Osteoblast (primary cell): Measurements from ENCODE around the gene HBG1. TPM values are rescaled to one million over a fixed set of nuclear protein-coding genes. Genes with fewer than 3 reads are reported as not detected.

Experiments used
- DNase-seq: peaks from one replicate; pipeline ENCODE4 v3.0.0; 2011; ENCODE audit warnings: low spot score, mixed read lengths; ENCODE audit not compliant: insufficient read length; ENCODE audit errors: missing footprints
- H2AFZ ChIP-seq: 2 replicates; pipeline ENCODE4 v1.6.0; 2011; ENCODE audit warnings: mild to moderate bottlenecking, low read length
- H3K27ac ChIP-seq: 2 replicates; pipeline ENCODE4 v1.5.1; 2011; ENCODE audit warnings: mild to moderate bottlenecking, low read depth, low read length, moderate library complexity
- H3K27me3 ChIP-seq: 2 replicates; pipeline ENCODE4 v1.6.0; 2012; ENCODE audit warnings: mild to moderate bottlenecking, control low read depth, inconsistent platforms, low read length, moderate library complexity; ENCODE audit not compliant: insufficient read depth
- H3K36me3 ChIP-seq: 2 replicates; pipeline ENCODE4 v1.5.1; 2011; ENCODE audit warnings: mild to moderate bottlenecking, low read length, control low read depth, moderate library complexity; ENCODE audit not compliant: insufficient read depth
- H3K4me1 ChIP-seq: 2 replicates; pipeline ENCODE4 v1.5.1; 2011; ENCODE audit warnings: mild to moderate bottlenecking, low read length, control low read depth, moderate library complexity; ENCODE audit not compliant: insufficient read depth
- H3K4me2 ChIP-seq: 2 replicates; pipeline ENCODE4 v1.6.0; 2011; ENCODE audit warnings: mild to moderate bottlenecking, low read length; ENCODE audit not compliant: insufficient read depth
- H3K4me3 ChIP-seq: fragments of 200-600 bp; sonication (generic); 3 replicates; pipeline ENCODE4 v1.5.1; 2012; ENCODE audit warnings: mild to moderate bottlenecking, low read length, inconsistent platforms; ENCODE audit not compliant: insufficient read depth
- H3K79me2 ChIP-seq: 2 replicates; pipeline ENCODE4 v1.6.0; 2012; ENCODE audit warnings: mild to moderate bottlenecking, low read length, control low read depth, inconsistent platforms; ENCODE audit not compliant: insufficient read depth
- H3K9me3 ChIP-seq: 2 replicates; pipeline ENCODE4 v1.5.1; 2011; ENCODE audit warnings: low read depth, low read length, control low read depth
- H4K20me1 ChIP-seq: 2 replicates; pipeline ENCODE4 v1.6.0; 2012; ENCODE audit warnings: mild to moderate bottlenecking, low read length, control low read depth; ENCODE audit not compliant: insufficient read depth
- total RNA-seq: library from RNA; depleted of rRNA; stranded (reverse); fragments of >200 nt; gene quantifications from 2 replicates; pipeline ENCODE4 v1.2.3, GENCODE V29; 2012
- TF ChIP-seq, protein P1 (sequence below): IDR thresholded peaks from 2 replicates; pipeline ENCODE4 v1.5.1; 2011; ENCODE audit warnings: mild to moderate bottlenecking, low read depth, low read length, moderate library complexity; ENCODE audit errors: extremely low read depth

The HBG1 gene
- total RNA-seq, 1 donor = not detected

DNA sequence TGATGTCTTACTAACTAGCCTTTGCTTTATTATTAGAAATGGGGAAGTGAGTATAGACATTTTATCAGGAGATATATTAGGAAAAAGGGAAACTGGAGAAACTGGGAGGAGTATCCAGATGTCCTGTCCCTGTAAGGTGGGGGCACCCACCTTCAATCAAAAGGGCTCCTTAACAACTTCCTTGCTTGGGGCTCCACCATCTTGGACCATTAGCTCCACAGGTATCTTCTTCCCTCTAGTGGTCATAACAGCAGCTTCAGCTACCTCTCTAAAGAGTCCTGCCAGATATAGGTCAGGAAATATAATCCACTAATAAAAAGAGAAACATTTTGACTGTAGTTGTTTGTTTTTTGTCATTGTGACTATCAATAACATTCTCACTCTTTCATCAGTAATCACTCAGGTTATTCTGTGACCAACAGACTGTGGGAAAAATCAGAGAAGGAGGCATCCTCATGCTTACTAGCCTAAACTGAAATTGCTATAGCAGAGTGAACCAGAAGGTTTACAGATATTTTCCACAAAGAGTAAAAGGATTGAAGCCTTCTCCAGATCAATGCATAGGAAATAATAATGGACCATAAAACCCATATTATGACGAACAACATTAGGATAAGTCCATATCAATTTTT lies 41.7 kb upstream of the HBG1 start:
- Histone ChIP-seq H3K27ac (no peak overlapping the region), H4K20me1 (no peaks in the 10 kb centered on the region), H3K36me3 (no peaks in the 10 kb centered on the region), H2AFZ (peak overlapping the region; percentile 47), H3K4me2 (no peak overlapping the region), H3K4me1 (peaks cover 13% of the 10 kb centered on the region), H3K27me3 (no peaks in the 10 kb centered on the region), H3K4me3 (no peak overlapping the region), H3K79me2 (no peaks in the 10 kb centered on the region), H3K9me3 (no peaks in the 10 kb centered on the region)
- TF ChIP-seq, protein P1, sequence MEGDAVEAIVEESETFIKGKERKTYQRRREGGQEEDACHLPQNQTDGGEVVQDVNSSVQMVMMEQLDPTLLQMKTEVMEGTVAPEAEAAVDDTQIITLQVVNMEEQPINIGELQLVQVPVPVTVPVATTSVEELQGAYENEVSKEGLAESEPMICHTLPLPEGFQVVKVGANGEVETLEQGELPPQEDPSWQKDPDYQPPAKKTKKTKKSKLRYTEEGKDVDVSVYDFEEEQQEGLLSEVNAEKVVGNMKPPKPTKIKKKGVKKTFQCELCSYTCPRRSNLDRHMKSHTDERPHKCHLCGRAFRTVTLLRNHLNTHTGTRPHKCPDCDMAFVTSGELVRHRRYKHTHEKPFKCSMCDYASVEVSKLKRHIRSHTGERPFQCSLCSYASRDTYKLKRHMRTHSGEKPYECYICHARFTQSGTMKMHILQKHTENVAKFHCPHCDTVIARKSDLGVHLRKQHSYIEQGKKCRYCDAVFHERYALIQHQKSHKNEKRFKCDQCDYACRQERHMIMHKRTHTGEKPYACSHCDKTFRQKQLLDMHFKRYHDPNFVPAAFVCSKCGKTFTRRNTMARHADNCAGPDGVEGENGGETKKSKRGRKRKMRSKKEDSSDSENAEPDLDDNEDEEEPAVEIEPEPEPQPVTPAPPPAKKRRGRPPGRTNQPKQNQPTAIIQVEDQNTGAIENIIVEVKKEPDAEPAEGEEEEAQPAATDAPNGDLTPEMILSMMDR = peak; percentile 66
- DNase-seq = peak; percentile 76

DNA sequence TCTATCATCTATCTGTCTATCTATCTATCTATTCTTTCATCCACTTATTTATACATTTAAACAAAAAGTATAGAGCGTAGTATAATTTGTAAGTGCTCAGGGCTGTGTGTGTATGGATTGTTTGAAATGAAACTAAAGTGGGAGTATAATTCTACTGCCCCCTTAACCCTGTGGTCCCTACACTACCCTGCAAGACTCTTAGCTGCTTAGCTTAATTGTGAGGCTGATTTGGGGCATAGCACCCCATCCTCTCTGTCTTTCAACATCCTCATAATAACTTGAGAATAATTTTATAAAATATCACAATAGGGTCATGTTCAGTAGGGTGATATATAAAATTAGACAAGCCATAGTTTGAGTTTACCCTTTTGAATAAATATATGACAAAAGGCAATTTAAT lies 40.4 kb upstream of the HBG1 start:
- TF ChIP-seq, protein P1 = no peak
- Histone ChIP-seq H4K20me1 (no peaks in the 10 kb centered on the region), H2AFZ (peak overlapping the region; percentile 54), H3K9me3 (no peaks in the 10 kb centered on the region), H3K4me2 (no peak overlapping the region), H3K4me3 (no peak overlapping the region), H3K36me3 (no peaks in the 10 kb centered on the region), H3K27ac (no peak overlapping the region), H3K79me2 (no peaks in the 10 kb centered on the region), H3K4me1 (peaks cover 13% of the 10 kb centered on the region), H3K27me3 (no peaks in the 10 kb centered on the region)
- no peak for DNase-seq

DNA sequence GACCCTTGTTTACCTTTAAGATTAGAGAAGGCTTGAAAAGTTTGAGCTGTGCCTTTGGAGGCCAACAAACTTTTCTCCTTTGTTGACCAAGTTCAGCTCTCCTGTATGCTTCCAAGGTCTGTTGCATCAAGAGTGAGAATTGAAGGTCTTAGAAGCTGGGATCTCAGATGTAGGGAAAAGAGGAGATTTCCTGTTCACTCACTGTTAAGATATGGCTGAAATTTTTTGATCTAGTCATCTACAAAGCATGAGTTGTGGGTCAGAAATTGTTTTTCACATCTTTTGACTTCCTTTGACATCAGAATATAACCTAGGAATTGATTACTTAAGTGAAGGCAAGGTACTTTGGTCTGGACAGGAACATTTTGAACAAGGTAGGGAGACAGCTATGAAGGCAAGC lies 40.0 kb upstream of the HBG1 start:
- Histone ChIP-seq H3K4me2 (no peak overlapping the region), H3K4me3 (no peak overlapping the region), H3K79me2 (no peaks in the 10 kb centered on the region), H4K20me1 (no peaks in the 10 kb centered on the region), H2AFZ (peak overlapping the region; percentile 54), H3K27ac (no peak overlapping the region), H3K27me3 (no peaks in the 10 kb centered on the region), H3K9me3 (no peaks in the 10 kb centered on the region), H3K4me1 (peaks cover 13% of the 10 kb centered on the region), H3K36me3 (no peaks in the 10 kb centered on the region)
- DNase-seq = peak; percentile 50
- TF ChIP-seq, protein P1 = no peak

DNA sequence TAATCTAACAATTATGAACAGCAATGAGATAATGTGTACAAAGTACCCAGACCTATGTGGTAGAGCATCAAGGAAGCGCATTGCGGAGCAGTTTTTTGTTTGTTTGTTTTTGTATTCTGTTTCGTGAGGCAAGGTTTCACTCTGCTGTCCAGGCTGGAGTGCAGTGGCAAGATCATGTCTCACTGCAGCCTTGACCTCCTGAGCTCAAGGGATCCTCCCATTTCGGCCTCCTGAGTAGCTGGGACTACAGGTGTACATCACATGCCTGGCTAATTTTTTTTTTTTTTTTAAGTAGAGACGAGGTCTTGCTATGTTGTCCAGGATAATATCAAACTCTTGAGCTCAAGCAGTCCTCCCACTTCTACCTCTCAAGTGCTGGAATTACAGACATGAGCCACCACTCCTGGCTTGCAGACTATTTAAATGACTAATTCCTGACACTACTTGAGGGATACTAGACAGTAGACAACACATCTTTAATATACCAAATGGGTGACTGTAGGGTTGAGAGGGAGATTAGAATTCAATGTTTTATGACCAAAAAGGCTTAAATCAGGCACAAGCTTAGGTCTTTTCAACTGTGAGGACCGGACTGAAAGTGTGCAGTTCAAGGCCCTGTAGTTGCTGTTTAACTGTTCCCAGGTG lies 39.4 kb upstream of the HBG1 start:
- Histone ChIP-seq H4K20me1 (no peaks in the 10 kb centered on the region), H2AFZ (no peak overlapping the region), H3K4me1 (peaks cover 13% of the 10 kb centered on the region), H3K36me3 (no peaks in the 10 kb centered on the region), H3K9me3 (no peaks in the 10 kb centered on the region), H3K27ac (no peak overlapping the region), H3K4me3 (no peak overlapping the region), H3K27me3 (no peaks in the 10 kb centered on the region), H3K4me2 (no peak overlapping the region), H3K79me2 (no peaks in the 10 kb centered on the region)
- TF ChIP-seq, protein P1 = no peak
- DNase-seq = no peak
